GOT3 (cell line): Measurements from ENCODE around the gene ANKRD2.

Source experiments
- DNase-seq: peaks from one replicate; lab custom pipeline; 2025; ENCODE audit warnings: mixed read lengths; lab: John Stamatoyannopoulos, UW

The ANKRD2 gene

GRCh38 chr10:97596101-97597082 is 23.8 kb downstream of the ANKRD2 start:
- peak; percentile 8 for DNase-seq

GRCh38 chr10:97597778-97598177 is 25.2 kb downstream of the ANKRD2 start:
- no peak for DNase-seq

- DNase-seq = no peak
Measured at GRCh38 chr10:97598407-97599271, 26.1 kb downstream of the ANKRD2 start.

GRCh38 chr10:97599272-97599619 is 26.7 kb downstream of the ANKRD2 start:
- DNase-seq = no peak

GRCh38 chr10:97600616-97601015 is 28.0 kb downstream of the ANKRD2 start:
- DNase-seq = no peak

- DNase-seq = no peak
Measured at GRCh38 chr10:97601268-97602215, 29.0 kb downstream of the ANKRD2 start.

GRCh38 chr10:97607095-97607636 is 34.6 kb downstream of the ANKRD2 start:
- DNase-seq = no peak

GRCh38 chr10:97608991-97609561 is 36.5 kb downstream of the ANKRD2 start:
- no peak for DNase-seq

GRCh38 chr10:97611473-97611872 is 38.9 kb downstream of the ANKRD2 start:
- no peak for DNase-seq

GRCh38 chr10:97612386-97612785 is 39.8 kb downstream of the ANKRD2 start:
- no peak for DNase-seq

- no peak for DNase-seq
Measured at GRCh38 chr10:97618285-97618684, 45.7 kb downstream of the ANKRD2 start.

- no peak for DNase-seq
Measured at GRCh38 chr10:97618733-97619132, 46.2 kb downstream of the ANKRD2 start.

GRCh38 chr10:97623277-97623676 is 50.7 kb downstream of the ANKRD2 start:
- DNase-seq = no peak

GRCh38 chr10:97627731-97628130 is 55.2 kb downstream of the ANKRD2 start:
- no peak for DNase-seq

- no peak for DNase-seq
Measured at GRCh38 chr10:97628228-97628627, 55.6 kb downstream of the ANKRD2 start.

- no peak for DNase-seq
Measured at GRCh38 chr10:97629289-97629688, 56.7 kb downstream of the ANKRD2 start.

- DNase-seq = no peak
Measured at GRCh38 chr10:97631098-97631497, 58.5 kb downstream of the ANKRD2 start.

- peak; percentile 69 for DNase-seq
Measured at GRCh38 chr10:97632949-97633884, 60.6 kb downstream of the ANKRD2 start, which contains the start of gene MORN4. Gene MORN4 (minus strand): TSS chr10:97633500. CDS start chr10:97619653, 13,847 bp downstream.
